ENCODE data around the gene OPN4.

Gene OPN4

GRCh38 chr10:86715836-86716235 lies 61.5 kb downstream of the OPN4 start:
- no peak for FAIRE-seq

More at GRCh38 chr10:86715836-86716235, 61.5 kb downstream of the OPN4 start:
- no peak for DNase-seq (ENCODE audit: low spot score)

All from urothelium cell line (cell line).